Measurements from ENCODE around the gene UROS.

DNA sequence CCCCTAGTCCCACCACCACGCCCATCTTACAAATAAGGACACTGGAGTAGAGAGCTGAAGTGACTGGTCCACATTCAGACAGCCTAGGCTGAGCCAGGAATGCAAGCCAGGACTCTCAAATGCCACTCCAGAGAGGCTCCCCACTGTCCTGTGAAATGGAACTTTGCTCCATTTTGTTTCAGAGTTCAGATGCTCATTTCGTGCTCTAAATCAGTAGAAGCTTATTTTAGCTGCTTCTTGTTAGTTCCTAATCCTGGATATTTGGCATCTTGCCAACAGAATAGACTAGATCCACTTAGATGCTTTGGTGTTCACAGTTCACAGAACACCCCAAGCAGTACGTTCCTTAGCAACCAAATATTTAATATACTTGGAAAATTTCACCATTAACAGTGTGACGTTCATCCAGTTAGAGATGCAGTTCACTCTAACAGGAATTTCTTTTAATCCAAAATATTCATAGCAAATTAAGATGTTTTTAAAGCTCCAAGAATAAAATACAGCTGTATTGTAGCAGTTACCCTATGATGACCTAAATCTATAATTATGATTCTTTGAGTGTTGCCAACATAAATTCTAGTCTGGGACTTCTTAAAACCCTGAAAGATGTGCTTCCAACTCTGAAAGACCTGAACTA, 54.7 kb downstream of the UROS start:
- TF ChIP-seq, protein P1, sequence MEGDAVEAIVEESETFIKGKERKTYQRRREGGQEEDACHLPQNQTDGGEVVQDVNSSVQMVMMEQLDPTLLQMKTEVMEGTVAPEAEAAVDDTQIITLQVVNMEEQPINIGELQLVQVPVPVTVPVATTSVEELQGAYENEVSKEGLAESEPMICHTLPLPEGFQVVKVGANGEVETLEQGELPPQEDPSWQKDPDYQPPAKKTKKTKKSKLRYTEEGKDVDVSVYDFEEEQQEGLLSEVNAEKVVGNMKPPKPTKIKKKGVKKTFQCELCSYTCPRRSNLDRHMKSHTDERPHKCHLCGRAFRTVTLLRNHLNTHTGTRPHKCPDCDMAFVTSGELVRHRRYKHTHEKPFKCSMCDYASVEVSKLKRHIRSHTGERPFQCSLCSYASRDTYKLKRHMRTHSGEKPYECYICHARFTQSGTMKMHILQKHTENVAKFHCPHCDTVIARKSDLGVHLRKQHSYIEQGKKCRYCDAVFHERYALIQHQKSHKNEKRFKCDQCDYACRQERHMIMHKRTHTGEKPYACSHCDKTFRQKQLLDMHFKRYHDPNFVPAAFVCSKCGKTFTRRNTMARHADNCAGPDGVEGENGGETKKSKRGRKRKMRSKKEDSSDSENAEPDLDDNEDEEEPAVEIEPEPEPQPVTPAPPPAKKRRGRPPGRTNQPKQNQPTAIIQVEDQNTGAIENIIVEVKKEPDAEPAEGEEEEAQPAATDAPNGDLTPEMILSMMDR (IDR thresholded peaks at IDR 0.05), result no peak
- no peak for TF ChIP-seq POLR2A (IDR thresholded peaks at IDR 0.05)
